Measurements from ENCODE around the gene SLC19A1.

The SLC19A1 gene

GRCh38 chr21:45488931-45489721 is 53.1 kb downstream of the SLC19A1 start:
- DNase-seq, result no peak

- DNase-seq, result no peak
These were observed 54.2 kb downstream of the SLC19A1 start for GRCh38 chr21:45487891-45488600.

GRCh38 chr21:45487161-45487806 is 55.0 kb downstream of the SLC19A1 start:
- DNase-seq, result no peak

GRCh38 chr21:45486443-45487160 is 55.6 kb downstream of the SLC19A1 start:
- DNase-seq, result no peak

- DNase-seq, result no peak
These were observed 56.4 kb downstream of the SLC19A1 start for GRCh38 chr21:45485686-45486442.

- DNase-seq, result no peak
These were observed 57.9 kb downstream of the SLC19A1 start for GRCh38 chr21:45484318-45484717.

- DNase-seq, result no peak
These were observed 59.1 kb downstream of the SLC19A1 start for GRCh38 chr21:45482899-45483821.

GRCh38 chr21:45481977-45482898 is 60.0 kb downstream of the SLC19A1 start:
- DNase-seq, result no peak

- DNase-seq, result no peak
These were observed 60.7 kb downstream of the SLC19A1 start for GRCh38 chr21:45481566-45481965.

GRCh38 chr21:45480701-45481500 is 61.3 kb downstream of the SLC19A1 start:
- no peak for DNase-seq

- no peak for DNase-seq
These were observed 62.3 kb downstream of the SLC19A1 start for GRCh38 chr21:45479691-45480675.

- DNase-seq, result no peak
These were observed 63.2 kb downstream of the SLC19A1 start for GRCh38 chr21:45478816-45479669.

GRCh38 chr21:45478115-45478801 is 64.0 kb downstream of the SLC19A1 start:
- no peak for DNase-seq

- no peak for DNase-seq
These were observed 64.8 kb downstream of the SLC19A1 start for GRCh38 chr21:45477176-45478114.

GRCh38 chr21:45476582-45476981 is 65.7 kb downstream of the SLC19A1 start:
- no peak for DNase-seq
